Muscle layer of duodenum (tissue), 2 donors: ENCODE measurements around the gene CALML5.

Source experiments
- H3K27ac ChIP-seq: one replicate; pipeline ENCODE4 v1.7.0; 2013; ENCODE audit warnings: mild to moderate bottlenecking, low read length
- H3K27me3 ChIP-seq: one replicate; pipeline ENCODE4 v1.7.0; 2013; ENCODE audit warnings: low read depth, mild to moderate bottlenecking, control low read depth, low read length
- H3K36me3 ChIP-seq, 2 donors: one replicate each; pipeline ENCODE4 v1.7.0; 2013; ENCODE audit warnings: low read length in 2 of 2, control low read depth in 1 of 2, mild to moderate bottlenecking in 1 of 2; ENCODE audit not compliant: insufficient read depth in 2 of 2, control insufficient read depth in 1 of 2
- H3K4me1 ChIP-seq, 2 donors: one replicate each; pipeline ENCODE4 v1.7.0; 2013; ENCODE audit warnings: low read length in 2 of 2, mild to moderate bottlenecking in 2 of 2, control low read depth in 1 of 2, moderate library complexity in 1 of 2; ENCODE audit not compliant: insufficient read depth in 2 of 2, control insufficient read depth in 1 of 2
- H3K4me3 ChIP-seq, 2 donors: one replicate each; pipeline ENCODE4 v1.7.0; 2013; ENCODE audit warnings: low read length in 2 of 2, low read depth in 1 of 2, mild to moderate bottlenecking in 1 of 2
- H3K9me3 ChIP-seq, 2 donors: one replicate each; pipeline ENCODE4 v1.7.0; 2013; ENCODE audit warnings: low read length in 2 of 2, control low read depth in 1 of 2, mild to moderate bottlenecking in 1 of 2; ENCODE audit not compliant: control insufficient read depth in 1 of 2
- donor health status: healthy.

The CALML5 gene

DNA sequence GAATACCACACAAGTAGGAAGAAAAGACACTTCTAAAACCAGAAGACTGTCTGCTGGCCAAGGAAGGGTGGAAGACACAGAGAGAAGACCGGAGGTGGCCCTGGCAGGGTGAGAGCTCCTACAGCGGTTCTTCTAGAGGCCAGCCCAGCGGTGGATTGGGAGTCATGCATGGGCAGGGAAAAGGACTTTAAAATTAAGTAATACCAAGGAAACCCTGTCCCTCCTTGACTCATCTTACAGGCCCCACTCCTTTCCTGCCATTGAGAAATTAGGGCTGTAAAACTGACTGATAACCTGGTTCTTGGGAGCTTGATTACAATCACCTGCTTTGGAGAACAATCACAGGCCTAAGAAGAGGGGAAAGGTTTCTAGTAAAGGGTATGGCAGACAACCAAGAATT is 41.5 kb upstream of the CALML5 start:
- Histone ChIP-seq H3K36me3 (no peaks in the 10 kb centered on the region), H3K27me3 (no peaks in the 10 kb centered on the region), H3K27ac (no peak overlapping the region), H3K4me3 (no peak overlapping the region), H3K4me1 (peaks cover 0 to 8% of the 10 kb centered on the region in 2 donors), H3K9me3 (peaks cover 6 to 12% of the 10 kb centered on the region in 2 donors)

DNA sequence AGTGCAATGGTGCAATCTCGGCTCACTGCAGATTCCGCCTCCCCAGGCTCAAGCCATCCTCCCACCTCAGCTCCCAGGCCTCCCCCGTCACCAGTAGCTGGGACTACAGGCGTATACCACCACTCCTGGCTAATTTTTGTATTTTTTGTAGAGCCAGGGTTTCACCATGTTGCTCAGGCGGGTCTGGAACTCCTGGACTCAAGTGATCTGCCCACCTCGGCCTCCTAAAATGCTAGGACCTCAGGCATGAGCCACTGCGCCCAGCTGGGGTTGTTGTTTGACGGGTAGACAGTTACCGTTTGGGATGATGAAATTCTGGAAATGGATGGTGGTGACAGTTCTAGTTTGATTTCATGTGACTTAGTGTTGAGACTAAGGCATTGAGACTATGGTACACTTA is 40.7 kb upstream of the CALML5 start:
- H3K4me3 ChIP-seq = no peak overlapping the region
- peaks cover 6 to 12% of the 10 kb centered on the region in 2 donors for H3K9me3 ChIP-seq
- H3K27me3 ChIP-seq = no peaks in the 10 kb centered on the region
- H3K36me3 ChIP-seq = no peaks in the 10 kb centered on the region
- H3K27ac ChIP-seq = no peak overlapping the region
- peaks cover 0 to 8% of the 10 kb centered on the region in 2 donors for H3K4me1 ChIP-seq

DNA sequence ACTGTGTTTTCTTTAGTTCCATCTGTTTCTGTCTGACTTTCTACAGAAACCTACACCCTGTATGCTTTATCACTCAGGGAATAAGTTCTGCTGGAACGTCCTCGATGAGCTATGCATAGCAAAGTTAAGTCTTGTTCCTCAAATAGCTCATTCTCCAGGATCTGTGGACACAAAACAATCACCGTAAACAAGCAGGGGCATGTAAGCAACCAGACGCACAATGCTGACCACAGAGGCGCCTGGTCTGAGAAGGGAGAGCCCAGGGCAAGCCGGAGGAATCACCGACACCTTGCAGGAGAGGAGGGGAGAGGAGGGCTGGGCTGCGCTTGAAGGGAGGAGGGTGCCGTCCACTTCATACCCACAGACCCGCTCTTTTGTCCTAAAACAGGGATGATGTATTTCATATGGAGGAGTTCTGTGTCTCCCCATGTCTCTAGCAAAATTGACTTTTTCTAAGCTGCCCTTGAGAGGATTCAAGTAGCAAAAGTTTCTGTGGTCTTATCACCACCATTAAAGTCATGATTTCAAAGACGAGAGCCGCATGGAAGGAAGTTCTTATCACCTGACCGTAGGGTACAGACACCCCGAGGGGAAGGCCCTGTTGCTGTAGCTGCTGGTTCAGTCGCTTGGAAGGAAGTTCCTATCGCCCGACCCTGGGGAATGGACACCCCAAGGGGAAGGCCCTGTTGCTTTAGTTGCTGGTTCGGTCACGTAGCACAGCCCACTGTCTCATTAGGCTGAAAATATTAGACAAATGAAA is 39.7 kb upstream of the CALML5 start:
- H3K27ac ChIP-seq = no peak overlapping the region
- no peaks in the 10 kb centered on the region for H3K27me3 ChIP-seq
- peaks cover 6 to 12% of the 10 kb centered on the region in 2 donors for H3K9me3 ChIP-seq
- H3K4me1 ChIP-seq = peaks cover 0 to 8% of the 10 kb centered on the region in 2 donors
- H3K4me3 ChIP-seq = no peak overlapping the region
- H3K36me3 ChIP-seq = no peaks in the 10 kb centered on the region

- H3K27ac ChIP-seq = no peak overlapping the region
- no peaks in the 10 kb centered on the region for H3K27me3 ChIP-seq
- peaks cover 6 to 12% of the 10 kb centered on the region in 2 donors for H3K9me3 ChIP-seq
- no peak overlapping the region for H3K4me3 ChIP-seq
- H3K36me3 ChIP-seq = no peaks in the 10 kb centered on the region
- H3K4me1 ChIP-seq = peaks cover 0 to 8% of the 10 kb centered on the region in 2 donors
Measured at GRCh38 chr10:5538446-5538845, 39.1 kb upstream of the CALML5 start.

GRCh38 chr10:5537684-5538083 is 38.3 kb upstream of the CALML5 start:
- H3K4me3 ChIP-seq = no peak overlapping the region
- no peak overlapping the region for H3K27ac ChIP-seq
- H3K27me3 ChIP-seq = no peaks in the 10 kb centered on the region
- H3K9me3 ChIP-seq = peaks cover 3 to 11% of the 10 kb centered on the region in 2 donors
- no peaks in the 10 kb centered on the region for H3K36me3 ChIP-seq
- peaks cover 0 to 8% of the 10 kb centered on the region in 2 donors for H3K4me1 ChIP-seq

GRCh38 chr10:5536486-5537081 is 37.2 kb upstream of the CALML5 start:
- H3K9me3 ChIP-seq = peaks cover 0 to 5% of the 10 kb centered on the region in 2 donors
- peaks cover 0 to 8% of the 10 kb centered on the region in 2 donors for H3K4me1 ChIP-seq
- no peaks in the 10 kb centered on the region for H3K36me3 ChIP-seq
- H3K27me3 ChIP-seq = no peaks in the 10 kb centered on the region
- H3K27ac ChIP-seq = no peak overlapping the region
- no peak overlapping the region for H3K4me3 ChIP-seq

GRCh38 chr10:5534880-5535856 is 35.8 kb upstream of the CALML5 start:
- Histone ChIP-seq H3K4me1 (peaks cover 0 to 17% of the 10 kb centered on the region in 2 donors), H3K27ac (no peak overlapping the region)

GRCh38 chr10:5534051-5534821 is 34.9 kb upstream of the CALML5 start:
- Histone ChIP-seq H3K27me3 (no peaks in the 10 kb centered on the region), H3K4me1 (peaks cover 0 to 19% of the 10 kb centered on the region in 2 donors), H3K36me3 (no peaks in the 10 kb centered on the region), H3K27ac (no peak overlapping the region), H3K9me3 (no peaks in the 10 kb centered on the region), H3K4me3 (no peak overlapping the region)

More at GRCh38 chr10:5534880-5535856, 35.8 kb upstream of the CALML5 start:
- H3K36me3 ChIP-seq = no peaks in the 10 kb centered on the region
- H3K27me3 ChIP-seq = no peaks in the 10 kb centered on the region
- H3K9me3 ChIP-seq = no peaks in the 10 kb centered on the region
- H3K4me3 ChIP-seq = no peak overlapping the region

DNA sequence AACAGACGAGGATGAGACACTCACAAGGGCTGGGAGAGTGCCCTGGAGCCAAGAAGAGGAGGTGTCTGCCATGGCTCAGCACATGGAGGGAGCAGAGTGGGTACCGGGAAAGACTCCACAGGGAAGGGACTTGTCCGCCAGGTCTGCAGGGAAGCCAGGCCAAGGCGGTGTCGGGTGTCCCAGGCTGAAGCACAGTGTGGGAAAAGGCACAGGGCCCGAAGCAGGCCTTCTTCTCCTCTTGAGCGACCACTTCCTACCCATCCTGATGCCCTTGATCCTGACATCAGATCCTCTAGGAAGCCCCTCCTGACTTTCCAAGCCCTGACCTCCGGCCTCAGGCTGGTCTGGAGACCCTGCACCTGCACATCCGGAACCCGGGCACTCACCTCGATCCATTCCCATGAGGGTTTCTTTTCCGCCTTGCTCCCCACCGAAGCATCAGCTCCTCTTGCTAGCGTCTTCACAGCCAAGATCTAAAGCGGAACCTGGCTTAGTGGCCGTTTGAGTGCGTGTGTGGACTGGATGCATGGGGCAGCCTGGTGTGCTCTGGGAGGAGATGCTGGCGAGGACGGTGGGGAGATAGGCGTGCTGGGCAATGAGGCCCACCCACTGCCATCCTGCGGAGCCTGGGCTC is 33.8 kb upstream of the CALML5 start:
- H3K27ac ChIP-seq = no peak overlapping the region
- H3K4me1 ChIP-seq = peaks cover 0 to 15% of the 10 kb centered on the region in 2 donors
- no peaks in the 10 kb centered on the region for H3K9me3 ChIP-seq
- no peak overlapping the region for H3K4me3 ChIP-seq
- H3K36me3 ChIP-seq = no peaks in the 10 kb centered on the region
- H3K27me3 ChIP-seq = no peaks in the 10 kb centered on the region

DNA sequence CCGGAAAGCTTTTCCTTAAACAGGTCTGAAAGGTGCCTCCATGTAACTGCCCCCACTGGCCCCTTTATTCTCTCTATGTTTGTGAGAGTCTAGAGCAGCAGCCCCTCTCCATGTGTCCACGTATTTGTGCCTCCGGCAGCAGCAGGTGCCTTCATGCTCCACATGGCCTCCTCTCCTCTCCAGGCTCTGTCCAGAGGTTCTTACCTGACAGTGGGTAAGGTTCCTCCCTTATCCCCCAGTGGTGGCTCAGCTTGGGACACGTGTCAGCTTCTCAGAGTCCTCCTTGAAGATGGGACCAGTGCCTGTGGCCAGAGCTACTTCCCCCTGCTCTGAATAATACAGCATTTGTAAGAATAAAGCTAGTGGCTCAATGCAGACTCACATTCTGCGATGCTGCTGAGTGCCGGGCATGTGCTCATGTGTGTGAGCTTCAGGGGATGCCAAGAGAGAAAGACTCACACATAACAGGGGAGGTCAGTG is 33.3 kb upstream of the CALML5 start:
- Histone ChIP-seq H3K27ac (no peak overlapping the region), H3K9me3 (no peaks in the 10 kb centered on the region), H3K4me3 (no peak overlapping the region), H3K36me3 (no peaks in the 10 kb centered on the region), H3K27me3 (no peaks in the 10 kb centered on the region), H3K4me1 (peaks cover 0 to 15% of the 10 kb centered on the region in 2 donors)
